ENCODE measurements around the gene CMKLR1. TPM values are rescaled to one million over a fixed set of nuclear protein-coding genes. Genes with fewer than 3 reads are reported as not detected.

CMKLR1 gene
- total RNA-seq, 2 donors from 2014 or later: not detected

GRCh38 chr12:108265505-108265904, 73.6 kb downstream of the CMKLR1 start:
- no peaks in the 10 kb centered on the region for H3K36me3 Mint-ChIP-seq (ENCODE audit: low read depth)
- WGBS, 2 experiments (ENCODE audit: insufficient coverage in 1 of 2, insufficient read length in 1 of 2): 90% methylated on average over 1 of the region's 1 CpG; no CpG with 5 or more reads in 1 of the 2 experiments
- DNase-seq: no peak
- peaks cover 7% of the 10 kb centered on the region for H3K27me3 Mint-ChIP-seq (ENCODE audit: insufficient read depth)
- Histone ChIP-seq H3K27me3 (ENCODE audit: control insufficient read depth, insufficient read depth, low read length, poor library complexity, severe bottlenecking) (no peaks in the 10 kb centered on the region), H3K9ac (ENCODE audit: extremely low read depth, low read length, poor library complexity, severe bottlenecking) (no peak overlapping the region), H3K4me1 (ENCODE audit: control insufficient read depth, insufficient read depth, low read length) (no peaks in the 10 kb centered on the region), H3K9me3 (ENCODE audit: control insufficient read depth, low read length) (peaks cover 23% of the 10 kb centered on the region), H3K27ac (ENCODE audit: low read depth, low read length) (no peak overlapping the region), H3K4me3 (ENCODE audit: low read length) (no peak overlapping the region), H3K36me3 (ENCODE audit: control insufficient read depth, insufficient read depth, low read length) (no peaks in the 10 kb centered on the region)
- H3K27ac Mint-ChIP-seq: no peak overlapping the region
- no peak overlapping the region for H3K4me3 Mint-ChIP-seq
- no peak for TF ChIP-seq CTCF (conservative IDR thresholded peaks at IDR 0.05)
- H3K9me3 Mint-ChIP-seq: peaks cover 16% of the 10 kb centered on the region
- H3K4me1 Mint-ChIP-seq: peaks cover 9% of the 10 kb centered on the region

GRCh38 chr12:108260969-108261368, 78.1 kb downstream of the CMKLR1 start:
- DNase-seq: no peak
- Mint-ChIP-seq H3K4me1 (peaks cover 2% of the 10 kb centered on the region), H3K9me3 (peaks cover 33% of the 10 kb centered on the region), H3K27me3 (ENCODE audit: insufficient read depth) (peaks cover 7% of the 10 kb centered on the region), H3K27ac (no peak overlapping the region), H3K36me3 (ENCODE audit: low read depth) (no peaks in the 10 kb centered on the region), H3K4me3 (no peak overlapping the region)
- H3K4me3 ChIP-seq (ENCODE audit: low read length): peak overlapping the region; percentile 12
- H3K9me3 ChIP-seq (ENCODE audit: control insufficient read depth, low read length): peaks cover 34% of the 10 kb centered on the region
- H3K36me3 ChIP-seq (ENCODE audit: control insufficient read depth, insufficient read depth, low read length): no peaks in the 10 kb centered on the region
- H3K4me1 ChIP-seq (ENCODE audit: control insufficient read depth, insufficient read depth, low read length): no peaks in the 10 kb centered on the region
- H3K27me3 ChIP-seq (ENCODE audit: control insufficient read depth, insufficient read depth, low read length, poor library complexity, severe bottlenecking): no peaks in the 10 kb centered on the region
- H3K9ac ChIP-seq (ENCODE audit: extremely low read depth, low read length, poor library complexity, severe bottlenecking): no peak overlapping the region
- TF ChIP-seq CTCF (conservative IDR thresholded peaks at IDR 0.05): no peak
- H3K27ac ChIP-seq (ENCODE audit: low read depth, low read length): no peak overlapping the region

GRCh38 chr12:108260039-108260438, 79.1 kb downstream of the CMKLR1 start:
- Mint-ChIP-seq H3K27ac (no peak overlapping the region), H3K4me1 (peaks cover 1% of the 10 kb centered on the region), H3K4me3 (no peak overlapping the region), H3K27me3 (ENCODE audit: insufficient read depth) (peaks cover 7% of the 10 kb centered on the region), H3K36me3 (ENCODE audit: low read depth) (no peaks in the 10 kb centered on the region), H3K9me3 (peaks cover 33% of the 10 kb centered on the region)
- no peak overlapping the region for H3K27ac ChIP-seq (ENCODE audit: low read depth, low read length)
- no peaks in the 10 kb centered on the region for H3K4me1 ChIP-seq (ENCODE audit: control insufficient read depth, insufficient read depth, low read length)
- WGBS, 2 experiments (ENCODE audit: insufficient coverage in 1 of 2, insufficient read length in 1 of 2): 60 to 91% methylated on average over 1 to 2 of the region's 3 CpGs
- H3K9ac ChIP-seq (ENCODE audit: extremely low read depth, low read length, poor library complexity, severe bottlenecking): no peak overlapping the region
- DNase-seq: no peak
- no peak for TF ChIP-seq CTCF (conservative IDR thresholded peaks at IDR 0.05)
- H3K9me3 ChIP-seq (ENCODE audit: control insufficient read depth, low read length): peaks cover 34% of the 10 kb centered on the region
- no peak overlapping the region for H3K4me3 ChIP-seq (ENCODE audit: low read length)
- H3K27me3 ChIP-seq (ENCODE audit: control insufficient read depth, insufficient read depth, low read length, poor library complexity, severe bottlenecking): no peaks in the 10 kb centered on the region
- H3K36me3 ChIP-seq (ENCODE audit: control insufficient read depth, insufficient read depth, low read length): no peaks in the 10 kb centered on the region
